Activated CD8-positive, alpha-beta memory T cell treated with anti-CD3 and anti-CD28 coated beads for 4 hours (primary cell): ENCODE measurements around the gene NEK11.

Source experiments
- DNase-seq, 2 donors: peaks; one replicate each; pipeline ENCODE4 v3.0.0-alpha.2; 2020; ENCODE audit warnings: low read depth in 2 of 2

NEK11 gene

DNA sequence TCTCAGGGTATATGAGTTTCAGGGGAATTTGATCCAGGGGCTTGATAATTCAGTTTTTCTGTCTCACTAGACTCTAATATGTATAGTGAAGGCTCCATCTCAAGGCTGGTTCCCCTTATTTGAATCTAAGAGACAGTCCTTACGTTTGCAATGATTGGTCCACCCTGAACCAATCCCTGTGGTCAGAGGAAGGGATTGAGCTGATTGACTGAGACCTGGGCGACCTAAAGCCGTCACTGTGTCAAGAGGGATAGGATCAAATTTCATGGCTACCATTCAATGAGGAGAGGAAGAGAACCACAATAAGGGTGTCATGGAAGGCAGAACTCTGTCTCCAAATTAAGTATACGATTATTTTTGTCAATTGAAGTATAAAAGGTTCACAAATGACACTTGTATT lies 371.2 kb downstream of the NEK11 start:
- no peak for DNase-seq
